Breast epithelium (tissue), 3 donors: ENCODE data around the gene ADARB2.

Source experiments
- POLR2A ChIP-seq: fragments of 450-650 bp; IDR thresholded peaks from one replicate; pipeline ENCODE4 v1.6.1; 2016; ENCODE audit warnings: antibody characterized with exemption, mild to moderate bottlenecking, moderate library complexity
- POLR2AphosphoS5 ChIP-seq, 3 donors: sonication (generic); formaldehyde crosslinking; IDR thresholded peaks; one replicate each; pipeline ENCODE4 v1.6.1; 2017; ENCODE audit warnings: antibody characterized with exemption in 3 of 3
- TF ChIP-seq, protein P1 (sequence below), 3 donors: fragments of 450-650 bp; IDR thresholded peaks; one replicate each; pipeline ENCODE4 v1.5.1; 2016 to 2017; ENCODE audit warnings: antibody characterized with exemption in 3 of 3, mild to moderate bottlenecking in 3 of 3, moderate library complexity in 3 of 3

DNA sequence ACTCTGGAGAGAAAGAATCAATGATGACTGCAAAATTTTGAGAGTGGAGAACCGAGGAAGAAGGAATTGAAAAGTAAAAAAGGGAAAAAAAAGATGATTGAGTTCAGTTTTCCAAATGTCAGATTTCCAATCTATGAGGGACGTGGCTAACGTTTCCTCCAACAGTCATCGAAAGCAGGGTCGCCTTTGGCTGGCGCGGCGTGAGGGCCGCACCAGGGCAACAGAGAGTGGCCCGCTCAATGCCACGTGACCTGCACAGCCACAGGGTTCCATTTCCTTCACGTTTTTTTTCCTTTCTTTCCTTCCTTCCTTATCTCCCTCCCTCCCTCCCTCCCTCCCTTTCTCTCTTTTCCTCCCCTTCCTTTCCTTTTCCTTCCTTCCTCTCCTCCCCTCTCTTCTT lies 579.3 kb downstream of the ADARB2 start:
- TF ChIP-seq, protein P1, sequence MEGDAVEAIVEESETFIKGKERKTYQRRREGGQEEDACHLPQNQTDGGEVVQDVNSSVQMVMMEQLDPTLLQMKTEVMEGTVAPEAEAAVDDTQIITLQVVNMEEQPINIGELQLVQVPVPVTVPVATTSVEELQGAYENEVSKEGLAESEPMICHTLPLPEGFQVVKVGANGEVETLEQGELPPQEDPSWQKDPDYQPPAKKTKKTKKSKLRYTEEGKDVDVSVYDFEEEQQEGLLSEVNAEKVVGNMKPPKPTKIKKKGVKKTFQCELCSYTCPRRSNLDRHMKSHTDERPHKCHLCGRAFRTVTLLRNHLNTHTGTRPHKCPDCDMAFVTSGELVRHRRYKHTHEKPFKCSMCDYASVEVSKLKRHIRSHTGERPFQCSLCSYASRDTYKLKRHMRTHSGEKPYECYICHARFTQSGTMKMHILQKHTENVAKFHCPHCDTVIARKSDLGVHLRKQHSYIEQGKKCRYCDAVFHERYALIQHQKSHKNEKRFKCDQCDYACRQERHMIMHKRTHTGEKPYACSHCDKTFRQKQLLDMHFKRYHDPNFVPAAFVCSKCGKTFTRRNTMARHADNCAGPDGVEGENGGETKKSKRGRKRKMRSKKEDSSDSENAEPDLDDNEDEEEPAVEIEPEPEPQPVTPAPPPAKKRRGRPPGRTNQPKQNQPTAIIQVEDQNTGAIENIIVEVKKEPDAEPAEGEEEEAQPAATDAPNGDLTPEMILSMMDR (IDR thresholded peaks at IDR 0.05) = no peak
- no peak for TF ChIP-seq POLR2A
- TF ChIP-seq POLR2AphosphoS5 (IDR thresholded peaks at IDR 0.05) = no peak
